HEK293 (cell line): Measurements from ENCODE around the gene MRPL46.

Experiments used
- CTCF ChIA-PET: fragments of 350-600 bp; formaldehyde crosslinking; extraction: SDS; loops from one replicate; lab custom pipeline; 2021; ENCODE audit warnings: antibody characterized with exemption; lab: Yijun Ruan, JAX
- POLR2A ChIA-PET: fragments of 300-600 bp; formaldehyde crosslinking; extraction: SDS; loops from one replicate; lab custom pipeline; 2020; ENCODE audit warnings: antibody characterized with exemption, inconsistent platforms; lab: Yijun Ruan, JAX
- H3K27ac ChIP-seq: fragments of 200-500 bp; sonication (Bioruptor generic); 2 replicates; pipeline ENCODE4 v1.5.1; 2014; ENCODE audit warnings: low read depth, low read length, control low read depth, inconsistent platforms; ENCODE audit errors: extremely low read depth
- H3K36me3 ChIP-seq, 2 experiments: fragments of 200-500 bp in 1 of 2; sonication (Bioruptor generic) in 1 of 2; 1 replicate in 1 of 2; 2 replicates in 1 of 2; pipeline ENCODE4 v1.5.1; 2014 to 2017; ENCODE audit warnings: inconsistent platforms in 2 of 2, low read length in 2 of 2; ENCODE audit not compliant: control insufficient read depth in 2 of 2, insufficient read depth in 1 of 2
- H3K4me1 ChIP-seq: fragments of 200-500 bp; sonication (Bioruptor generic); 2 replicates; pipeline ENCODE4 v1.5.1; 2014; ENCODE audit warnings: mild to moderate bottlenecking, low read length, inconsistent platforms; ENCODE audit not compliant: control insufficient read depth, insufficient read depth
- H3K4me3 ChIP-seq: 2 replicates; pipeline ENCODE4 v1.5.1; 2011; ENCODE audit warnings: low read depth, mild to moderate bottlenecking, control low read depth, low read length, moderate library complexity
- H3K9me3 ChIP-seq: fragments of 200-500 bp; sonication (Bioruptor generic); 2 replicates; pipeline ENCODE4 v1.5.1; 2014; ENCODE audit warnings: low read depth, low read length, inconsistent platforms; ENCODE audit not compliant: control insufficient read depth, insufficient read depth
- BCL11A ChIP-seq: fragments of 450-650 bp; formaldehyde crosslinking; IDR thresholded peaks from 2 replicates; pipeline ENCODE4 v1.5.1; 2016; ENCODE audit warnings: low read depth, missing biosample characterization, missing genetic modification characterization
- SCRT2 ChIP-seq: fragments of 450-650 bp; formaldehyde crosslinking; IDR thresholded peaks from 2 replicates; pipeline ENCODE4 v1.5.1; 2016; ENCODE audit warnings: missing biosample characterization, missing genetic modification characterization
- ZFP3 ChIP-seq: fragments of 450-650 bp; formaldehyde crosslinking; IDR thresholded peaks from 2 replicates; pipeline ENCODE4 v1.5.1; 2016; ENCODE audit warnings: low read depth, missing biosample characterization, missing genetic modification characterization
- ZIC2 ChIP-seq: fragments of 450-650 bp; formaldehyde crosslinking; IDR thresholded peaks from 2 replicates; pipeline ENCODE4 v1.5.1; 2016; ENCODE audit warnings: missing biosample characterization, missing genetic modification characterization
- ZNF133 ChIP-seq: fragments of 450-650 bp; formaldehyde crosslinking; IDR thresholded peaks from 2 replicates; pipeline ENCODE4 v1.5.1; 2016; ENCODE audit warnings: missing biosample characterization, missing genetic modification characterization
- ZNF311 ChIP-seq: fragments of 450-650 bp; formaldehyde crosslinking; IDR thresholded peaks from 2 replicates; pipeline ENCODE4 v1.5.1; 2017; ENCODE audit warnings: missing biosample characterization, missing genetic modification characterization, borderline replicate concordance
- ZNF48 ChIP-seq: fragments of 450-650 bp; formaldehyde crosslinking; IDR thresholded peaks from 2 replicates; pipeline ENCODE4 v1.5.1; 2016; ENCODE audit warnings: missing biosample characterization, missing genetic modification characterization
- ZNF596 ChIP-seq: fragments of 450-650 bp; IDR thresholded peaks from 2 replicates; pipeline ENCODE4 v1.5.0; 2018; ENCODE audit warnings: missing biosample characterization, mild to moderate bottlenecking, missing genetic modification characterization, moderate library complexity
- TF ChIP-seq, protein P1 (sequence below): fragments of 450-650 bp; formaldehyde crosslinking; IDR thresholded peaks from 2 replicates; pipeline ENCODE4 v1.5.1; 2016; ENCODE audit warnings: missing biosample characterization, missing genetic modification characterization
- TF ChIP-seq, protein P2 (sequence below): fragments of 450-650 bp; formaldehyde crosslinking; IDR thresholded peaks from 2 replicates; pipeline ENCODE4 v1.5.1; 2016; ENCODE audit warnings: missing biosample characterization, missing genetic modification characterization

The MRPL46 gene

DNA sequence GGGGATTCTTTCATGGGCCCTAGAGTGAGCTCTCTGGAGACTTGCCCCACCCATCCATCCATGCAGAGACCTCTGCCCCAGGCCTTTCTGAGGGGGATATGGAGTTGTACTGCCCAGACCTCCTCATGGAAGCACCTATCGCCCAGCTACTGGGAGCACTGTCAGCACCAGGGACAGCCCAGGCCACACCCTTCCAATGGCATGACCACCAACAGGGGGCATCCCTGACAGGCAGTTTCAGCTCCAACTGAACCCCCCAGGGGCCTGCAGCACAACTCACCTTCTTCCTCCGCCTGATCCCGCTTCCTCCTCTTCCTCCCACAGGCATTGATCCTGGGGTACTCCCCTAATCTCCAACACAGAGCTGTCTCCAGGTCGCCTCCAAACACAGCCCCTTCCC lies 22.1 kb upstream of the MRPL46 start:
- Histone ChIP-seq H3K27ac (no peak overlapping the region), H3K9me3 (no peaks in the 10 kb centered on the region), H3K4me1 (no peaks in the 10 kb centered on the region), H3K36me3 (no peaks in the 10 kb centered on the region), H3K4me3 (no peak overlapping the region)
- CTCF ChIA-PET, result interaction anchor here (0.6 to 2.1 kb wide), 5 partner anchors 22 to 1946 kb away, joined by 3 to 10 read pairs (median 3); no protein-coding TSS in a partner anchor
- POLR2A ChIA-PET, result no interaction called here
- TF ChIP-seq, protein P1, sequence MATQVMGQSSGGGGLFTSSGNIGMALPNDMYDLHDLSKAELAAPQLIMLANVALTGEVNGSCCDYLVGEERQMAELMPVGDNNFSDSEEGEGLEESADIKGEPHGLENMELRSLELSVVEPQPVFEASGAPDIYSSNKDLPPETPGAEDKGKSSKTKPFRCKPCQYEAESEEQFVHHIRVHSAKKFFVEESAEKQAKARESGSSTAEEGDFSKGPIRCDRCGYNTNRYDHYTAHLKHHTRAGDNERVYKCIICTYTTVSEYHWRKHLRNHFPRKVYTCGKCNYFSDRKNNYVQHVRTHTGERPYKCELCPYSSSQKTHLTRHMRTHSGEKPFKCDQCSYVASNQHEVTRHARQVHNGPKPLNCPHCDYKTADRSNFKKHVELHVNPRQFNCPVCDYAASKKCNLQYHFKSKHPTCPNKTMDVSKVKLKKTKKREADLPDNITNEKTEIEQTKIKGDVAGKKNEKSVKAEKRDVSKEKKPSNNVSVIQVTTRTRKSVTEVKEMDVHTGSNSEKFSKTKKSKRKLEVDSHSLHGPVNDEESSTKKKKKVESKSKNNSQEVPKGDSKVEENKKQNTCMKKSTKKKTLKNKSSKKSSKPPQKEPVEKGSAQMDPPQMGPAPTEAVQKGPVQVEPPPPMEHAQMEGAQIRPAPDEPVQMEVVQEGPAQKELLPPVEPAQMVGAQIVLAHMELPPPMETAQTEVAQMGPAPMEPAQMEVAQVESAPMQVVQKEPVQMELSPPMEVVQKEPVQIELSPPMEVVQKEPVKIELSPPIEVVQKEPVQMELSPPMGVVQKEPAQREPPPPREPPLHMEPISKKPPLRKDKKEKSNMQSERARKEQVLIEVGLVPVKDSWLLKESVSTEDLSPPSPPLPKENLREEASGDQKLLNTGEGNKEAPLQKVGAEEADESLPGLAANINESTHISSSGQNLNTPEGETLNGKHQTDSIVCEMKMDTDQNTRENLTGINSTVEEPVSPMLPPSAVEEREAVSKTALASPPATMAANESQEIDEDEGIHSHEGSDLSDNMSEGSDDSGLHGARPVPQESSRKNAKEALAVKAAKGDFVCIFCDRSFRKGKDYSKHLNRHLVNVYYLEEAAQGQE (tag by site-specific recombination), result peak; percentile 73
- TF ChIP-seq, protein P2, sequence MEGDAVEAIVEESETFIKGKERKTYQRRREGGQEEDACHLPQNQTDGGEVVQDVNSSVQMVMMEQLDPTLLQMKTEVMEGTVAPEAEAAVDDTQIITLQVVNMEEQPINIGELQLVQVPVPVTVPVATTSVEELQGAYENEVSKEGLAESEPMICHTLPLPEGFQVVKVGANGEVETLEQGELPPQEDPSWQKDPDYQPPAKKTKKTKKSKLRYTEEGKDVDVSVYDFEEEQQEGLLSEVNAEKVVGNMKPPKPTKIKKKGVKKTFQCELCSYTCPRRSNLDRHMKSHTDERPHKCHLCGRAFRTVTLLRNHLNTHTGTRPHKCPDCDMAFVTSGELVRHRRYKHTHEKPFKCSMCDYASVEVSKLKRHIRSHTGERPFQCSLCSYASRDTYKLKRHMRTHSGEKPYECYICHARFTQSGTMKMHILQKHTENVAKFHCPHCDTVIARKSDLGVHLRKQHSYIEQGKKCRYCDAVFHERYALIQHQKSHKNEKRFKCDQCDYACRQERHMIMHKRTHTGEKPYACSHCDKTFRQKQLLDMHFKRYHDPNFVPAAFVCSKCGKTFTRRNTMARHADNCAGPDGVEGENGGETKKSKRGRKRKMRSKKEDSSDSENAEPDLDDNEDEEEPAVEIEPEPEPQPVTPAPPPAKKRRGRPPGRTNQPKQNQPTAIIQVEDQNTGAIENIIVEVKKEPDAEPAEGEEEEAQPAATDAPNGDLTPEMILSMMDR (tag by site-specific recombination), result peak; percentile 42; the same call in 1 of the 2 replicates
- no peak for TF ChIP-seq ZFP3

DNA sequence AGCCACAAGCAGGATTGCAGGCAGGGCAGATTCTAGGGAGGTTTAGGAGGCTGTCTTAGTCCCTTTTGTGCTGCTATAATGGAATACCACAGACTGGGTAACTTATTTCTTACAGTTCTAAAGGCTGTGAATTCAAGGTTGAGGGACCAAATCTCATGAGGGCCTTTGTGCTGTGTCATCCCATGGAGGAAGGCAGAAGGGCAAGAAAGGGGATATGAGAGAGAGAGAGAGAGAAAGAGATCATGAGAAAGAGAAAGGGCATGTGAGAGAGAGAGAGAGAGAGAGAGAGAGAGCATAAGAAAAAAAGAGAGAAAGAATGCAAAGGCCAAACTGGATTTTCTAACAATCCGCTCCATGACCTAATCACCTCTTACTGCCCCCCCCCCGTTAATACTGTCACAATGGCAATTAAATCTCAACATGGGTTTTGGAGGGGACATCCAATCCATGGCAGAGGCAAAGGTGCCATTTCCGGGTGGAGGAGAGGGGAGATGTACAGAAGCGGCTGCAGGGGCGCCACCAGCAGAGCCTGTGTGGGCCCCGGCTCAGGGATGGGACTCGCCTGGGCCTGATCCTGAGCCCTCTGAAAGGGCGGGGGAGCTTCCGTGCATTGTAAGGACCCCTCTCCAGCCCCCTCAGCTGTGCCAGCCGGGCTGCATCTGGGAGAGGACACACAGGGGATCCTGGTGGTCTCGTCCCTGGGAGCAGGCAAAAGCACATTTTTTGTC lies 20.8 kb upstream of the MRPL46 start:
- H3K4me3 ChIP-seq, result no peak overlapping the region
- CTCF ChIA-PET, result interaction anchor here (1.1 to 2.1 kb wide), 3 partner anchors 13 to 127 kb away, joined by 3 to 10 read pairs (median 5); no protein-coding TSS in a partner anchor
- POLR2A ChIA-PET, result no interaction called here
- no peaks in the 10 kb centered on the region for H3K4me1 ChIP-seq
- no peaks in the 10 kb centered on the region for H3K9me3 ChIP-seq
- TF ChIP-seq ZNF596 (tag by site-specific recombination) (peak; percentile 74), ZNF311 (tag by site-specific recombination) (no peak)
- H3K36me3 ChIP-seq, result no peaks in the 10 kb centered on the region
- no peak overlapping the region for H3K27ac ChIP-seq

- ChIA-PET CTCF (interaction anchor here (1.0 kb wide), 1 partner anchor 128 kb away, joined by 3 read pairs; no protein-coding TSS in a partner anchor), POLR2A (no interaction called here)
- Histone ChIP-seq H3K4me3 (no peak overlapping the region), H3K9me3 (no peaks in the 10 kb centered on the region), H3K27ac (no peak overlapping the region), H3K36me3 (no peaks in the 10 kb centered on the region; a peak in 1 of 3 replicates), H3K4me1 (no peaks in the 10 kb centered on the region)
- TF ChIP-seq BCL11A (tag by site-specific recombination) (no peak), ZIC2 (tag by site-specific recombination) (peak; percentile 47), ZNF48 (tag by site-specific recombination) (no peak)
Observed at GRCh38 chr15:88487178-88487795, 20.1 kb upstream of the MRPL46 start.

DNA sequence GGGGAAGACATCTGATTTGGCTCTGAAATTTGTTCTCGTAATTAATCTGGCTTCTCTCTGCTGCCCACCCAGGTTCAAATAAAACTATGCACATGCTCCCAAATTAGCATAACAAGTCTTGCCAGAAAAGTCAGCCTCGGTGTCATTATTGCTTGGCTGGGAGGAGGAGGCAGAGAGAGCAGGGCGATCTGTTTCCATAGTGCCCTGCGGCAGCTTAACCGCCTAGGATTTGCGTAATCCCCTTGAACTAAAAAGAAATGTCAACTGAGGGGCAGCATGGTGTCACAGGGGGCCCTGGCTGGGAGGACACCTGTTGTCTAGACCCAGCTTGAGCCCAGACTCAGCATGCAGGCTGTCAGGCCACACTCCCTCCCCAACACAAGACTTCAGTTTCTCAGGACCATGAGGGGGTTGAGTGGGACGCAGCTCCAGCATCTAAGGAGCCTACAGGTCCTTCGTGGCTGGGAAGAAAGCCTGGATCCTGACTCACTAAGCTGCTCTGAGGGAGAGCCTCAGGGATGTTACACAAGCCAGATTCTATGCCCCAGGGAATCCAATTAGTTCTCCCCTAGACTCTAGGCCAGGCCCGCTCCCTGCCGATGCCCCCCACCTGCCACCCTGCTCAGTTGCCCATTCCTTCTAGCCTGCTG lies 17.6 kb upstream of the MRPL46 start:
- no peaks in the 10 kb centered on the region for H3K4me1 ChIP-seq
- CTCF ChIA-PET, result interaction anchor here (0.7 to 1.1 kb wide), 3 partner anchors 130 to 338 kb away, joined by 4 read pairs; no protein-coding TSS in a partner anchor
- H3K4me3 ChIP-seq, result no peak overlapping the region
- H3K9me3 ChIP-seq, result no peaks in the 10 kb centered on the region
- POLR2A ChIA-PET, result no interaction called here
- peak; percentile 96 for TF ChIP-seq ZIC2 (tag by site-specific recombination)
- no peak for TF ChIP-seq ZNF133 (tag by site-specific recombination)
- peak; percentile 64 for TF ChIP-seq SCRT2
- H3K36me3 ChIP-seq, result peaks cover 0 to under 1% of the 10 kb centered on the region in 2 experiments; a peak in 2 of 3 replicates
- no peak overlapping the region for H3K27ac ChIP-seq
